ENCODE results near the gene DLGAP1. TPM values are rescaled to one million over a fixed set of nuclear protein-coding genes. Genes with fewer than 3 reads are reported as not detected.

Gene DLGAP1
- total RNA-seq, 4 donors from 2014 or later, result 1.2 to 1.4 (median 1.4) TPM

DNA sequence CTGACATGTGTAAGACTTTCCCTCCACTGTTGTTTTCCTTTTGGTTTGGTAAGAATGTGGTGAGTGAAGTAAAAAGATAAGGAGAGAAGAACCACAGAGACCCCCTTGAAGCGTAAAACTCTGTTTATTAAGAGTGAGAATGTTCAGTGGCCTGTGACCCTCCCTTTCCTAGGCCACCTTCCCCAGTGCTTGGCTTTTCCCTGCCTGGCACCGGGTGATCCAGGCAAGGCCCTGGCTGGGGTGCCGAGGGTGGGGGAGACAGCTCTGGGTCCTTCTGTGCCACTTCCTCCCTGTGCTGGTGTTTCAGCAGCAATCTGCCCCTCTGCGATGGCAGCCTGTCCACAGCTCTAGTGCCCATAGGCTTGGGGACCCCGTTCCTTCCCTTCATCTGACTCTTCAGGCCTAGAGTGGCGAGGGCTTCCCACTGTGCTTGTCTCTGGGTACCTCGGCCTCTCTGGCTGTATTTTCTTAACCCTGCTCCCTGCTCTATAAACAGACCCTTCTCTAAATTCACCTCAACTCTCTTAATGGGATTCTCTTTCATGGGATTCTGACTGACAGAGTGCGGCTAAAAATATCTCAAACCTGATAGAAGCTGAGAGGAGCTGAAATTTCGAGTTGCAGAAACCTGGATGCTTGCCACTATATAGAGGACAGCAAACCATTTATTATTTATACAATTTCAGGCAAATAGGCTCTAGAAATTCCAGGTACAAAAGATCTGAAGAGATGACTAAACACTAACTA is 461.0 kb downstream of the DLGAP1 start:
- WGBS, result 74% methylated on average over 9 of the region's 9 CpGs
- peaks cover 0 to 4% (median 0%) of the 10 kb centered on the region in 4 donors for H3K4me1 ChIP-seq
- no peaks in the 10 kb centered on the region for H3K36me3 ChIP-seq
- no peak overlapping the region for H3K4me3 ChIP-seq
- TF ChIP-seq POLR2AphosphoS5 (IDR thresholded peaks at IDR 0.05), result no peak
- no peak for TF ChIP-seq EP300 (IDR thresholded peaks at IDR 0.05)
- TF ChIP-seq, protein P1, sequence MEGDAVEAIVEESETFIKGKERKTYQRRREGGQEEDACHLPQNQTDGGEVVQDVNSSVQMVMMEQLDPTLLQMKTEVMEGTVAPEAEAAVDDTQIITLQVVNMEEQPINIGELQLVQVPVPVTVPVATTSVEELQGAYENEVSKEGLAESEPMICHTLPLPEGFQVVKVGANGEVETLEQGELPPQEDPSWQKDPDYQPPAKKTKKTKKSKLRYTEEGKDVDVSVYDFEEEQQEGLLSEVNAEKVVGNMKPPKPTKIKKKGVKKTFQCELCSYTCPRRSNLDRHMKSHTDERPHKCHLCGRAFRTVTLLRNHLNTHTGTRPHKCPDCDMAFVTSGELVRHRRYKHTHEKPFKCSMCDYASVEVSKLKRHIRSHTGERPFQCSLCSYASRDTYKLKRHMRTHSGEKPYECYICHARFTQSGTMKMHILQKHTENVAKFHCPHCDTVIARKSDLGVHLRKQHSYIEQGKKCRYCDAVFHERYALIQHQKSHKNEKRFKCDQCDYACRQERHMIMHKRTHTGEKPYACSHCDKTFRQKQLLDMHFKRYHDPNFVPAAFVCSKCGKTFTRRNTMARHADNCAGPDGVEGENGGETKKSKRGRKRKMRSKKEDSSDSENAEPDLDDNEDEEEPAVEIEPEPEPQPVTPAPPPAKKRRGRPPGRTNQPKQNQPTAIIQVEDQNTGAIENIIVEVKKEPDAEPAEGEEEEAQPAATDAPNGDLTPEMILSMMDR (IDR thresholded peaks at IDR 0.05), result no peak
- no peak for TF ChIP-seq POLR2A (IDR thresholded peaks at IDR 0.05; ENCODE audit: low read depth)
- H3K27ac ChIP-seq (replicated peaks in 1 of 4), result no peak overlapping the region
- H3K27me3 ChIP-seq, result no peaks in the 10 kb centered on the region
- no peak for DNase-seq (ENCODE audit: extremely low spot score)
- no peaks in the 10 kb centered on the region for H3K9me3 ChIP-seq
- intact Hi-C loops (cut with DNase I), result loop anchor here (2.0 kb wide), 1 partner anchor 223 kb away; no protein-coding TSS in a partner anchor

DNA sequence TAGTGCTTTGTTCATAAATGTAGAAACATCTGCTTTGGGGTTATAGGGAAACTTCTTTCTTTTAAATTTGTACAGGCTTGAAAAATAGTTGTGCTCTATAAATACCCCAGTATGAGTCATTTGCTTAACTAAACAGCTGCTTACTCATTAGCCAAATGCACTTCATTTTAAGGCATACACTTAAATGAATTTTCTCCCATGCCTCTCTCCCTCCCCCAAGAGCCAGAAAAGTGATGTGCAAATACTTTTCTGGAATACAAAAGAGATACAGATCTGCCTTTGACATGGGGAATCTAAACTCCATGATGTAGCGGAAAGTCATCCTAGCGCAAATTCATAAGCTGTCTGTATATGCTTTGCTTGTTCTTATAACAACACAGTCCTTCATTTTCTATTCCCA is 469.4 kb downstream of the DLGAP1 start:
- TF ChIP-seq, protein P1 (IDR thresholded peaks at IDR 0.05), result no peak
- no peak for TF ChIP-seq POLR2AphosphoS5 (IDR thresholded peaks at IDR 0.05)
- no peak for TF ChIP-seq EP300 (IDR thresholded peaks at IDR 0.05)
- no peak for TF ChIP-seq POLR2A (IDR thresholded peaks at IDR 0.05; ENCODE audit: low read depth)
- no peaks in the 10 kb centered on the region for H3K4me1 ChIP-seq
- no peaks in the 10 kb centered on the region for H3K27me3 ChIP-seq
- DNase-seq (ENCODE audit: extremely low spot score), result no peak
- no peak overlapping the region for H3K27ac ChIP-seq (replicated peaks in 1 of 4)
- 98% methylated on average over 2 of the region's 2 CpGs for WGBS
- intact Hi-C loops (cut with DNase I), result loop anchor here (10.0 kb wide), 1 partner anchor 111 kb away; no protein-coding TSS in a partner anchor
- no peaks in the 10 kb centered on the region for H3K9me3 ChIP-seq
- no peaks in the 10 kb centered on the region for H3K36me3 ChIP-seq
- no peak overlapping the region for H3K4me3 ChIP-seq

DNA sequence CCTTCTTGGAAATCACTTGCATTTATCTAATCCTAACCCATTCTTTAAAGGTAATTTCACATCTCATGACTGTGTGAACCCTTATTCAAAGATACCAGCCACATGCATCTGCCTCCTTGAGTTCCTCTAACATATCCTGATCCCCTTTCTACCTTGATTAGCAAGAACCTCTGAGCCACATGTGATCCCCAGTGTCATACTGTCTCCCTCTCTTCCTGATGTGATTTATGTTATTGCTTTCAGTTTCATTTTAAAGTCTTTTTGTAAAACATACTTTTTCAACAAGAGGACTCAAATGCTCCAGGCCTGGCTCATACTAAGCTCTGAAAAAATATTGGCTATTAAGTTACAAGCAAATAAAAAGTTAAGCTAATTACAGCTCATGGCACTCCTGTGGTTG is 470.1 kb downstream of the DLGAP1 start:
- intact Hi-C loops (cut with DNase I), result loop anchor here (10.0 kb wide), 1 partner anchor 110 kb away; no protein-coding TSS in a partner anchor
- Histone ChIP-seq H3K4me1 (no peaks in the 10 kb centered on the region), H3K36me3 (no peaks in the 10 kb centered on the region), H3K27me3 (no peaks in the 10 kb centered on the region), H3K27ac (replicated peaks in 1 of 4) (no peak overlapping the region), H3K9me3 (peaks cover 0 to 2% (median 0%) of the 10 kb centered on the region in 4 donors), H3K4me3 (no peak overlapping the region)
- DNase-seq (ENCODE audit: extremely low spot score), result no peak
- no peak for TF ChIP-seq POLR2AphosphoS5 (IDR thresholded peaks at IDR 0.05)
- TF ChIP-seq POLR2A (IDR thresholded peaks at IDR 0.05; ENCODE audit: low read depth), result no peak
- TF ChIP-seq EP300 (IDR thresholded peaks at IDR 0.05), result no peak
- TF ChIP-seq, protein P1 (IDR thresholded peaks at IDR 0.05), result no peak

DNA sequence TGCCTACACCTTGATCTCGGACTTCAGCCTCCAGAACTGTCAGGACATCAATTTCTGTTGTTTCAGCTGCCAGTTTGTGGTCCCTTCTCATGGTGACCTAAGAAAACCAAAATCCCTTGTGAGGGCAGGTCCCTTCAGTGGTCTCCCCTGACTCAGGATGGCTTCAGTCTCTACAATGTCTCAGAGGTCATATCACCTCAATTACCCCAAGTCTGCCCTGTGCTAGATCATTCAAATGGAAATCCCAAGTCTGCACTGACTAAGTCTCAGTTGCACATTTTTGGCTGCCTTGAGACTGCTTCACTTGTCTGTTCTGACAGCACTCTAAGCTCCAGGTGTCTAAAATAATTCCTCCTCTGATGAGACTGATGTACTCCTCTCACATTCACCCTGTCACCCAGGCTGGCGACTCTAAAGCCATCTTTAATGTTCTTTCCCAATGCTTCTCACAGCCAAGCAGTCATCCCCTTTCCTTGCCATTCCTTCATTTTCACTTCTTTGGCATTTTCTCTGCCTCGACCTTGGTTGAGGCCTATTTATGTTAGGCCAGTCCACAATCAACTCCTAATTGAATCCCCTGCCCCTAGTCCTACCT is 470.8 kb downstream of the DLGAP1 start:
- no peaks in the 10 kb centered on the region for H3K36me3 ChIP-seq
- no peaks in the 10 kb centered on the region for H3K27me3 ChIP-seq
- no peak for TF ChIP-seq POLR2A (IDR thresholded peaks at IDR 0.05; ENCODE audit: low read depth)
- TF ChIP-seq, protein P1 (IDR thresholded peaks at IDR 0.05), result no peak
- no peak for TF ChIP-seq POLR2AphosphoS5 (IDR thresholded peaks at IDR 0.05)
- no peak for TF ChIP-seq EP300 (IDR thresholded peaks at IDR 0.05)
- WGBS, result 67% methylated on average over 3 of the region's 3 CpGs
- intact Hi-C loops (cut with DNase I), result loop anchor here (10.0 kb wide), 1 partner anchor 109 kb away; no protein-coding TSS in a partner anchor
- peaks cover 0 to 8% (median 1%) of the 10 kb centered on the region in 4 donors for H3K9me3 ChIP-seq
- H3K4me3 ChIP-seq, result no peak overlapping the region
- DNase-seq (ENCODE audit: extremely low spot score), result no peak
- no peaks in the 10 kb centered on the region for H3K4me1 ChIP-seq
- H3K27ac ChIP-seq (replicated peaks in 1 of 4), result no peak overlapping the region
